Liver (tissue), 9 donors: ENCODE data around the gene POLDIP2. TPM values are rescaled to one million over a fixed set of nuclear protein-coding genes. Genes with fewer than 3 reads are reported as not detected.

Experiments
- DNase-seq: peaks from one replicate; pipeline ENCODE4 v3.0.0-alpha.2; 2017; ENCODE audit warnings: low spot score
- H3K27ac ChIP-seq, 2 donors: one replicate each; pipeline ENCODE4 v1.7.0; 2013; ENCODE audit warnings: inconsistent platforms in 2 of 2, low read length in 2 of 2, control low read depth in 1 of 2, low read depth in 1 of 2, mild to moderate bottlenecking in 1 of 2
- H3K27me3 ChIP-seq, 4 donors: one replicate each; pipeline versions ENCODE4 v1.6.1 to v1.7.0; 2013; ENCODE audit warnings: low read length in 3 of 4, inconsistent platforms in 1 of 4, mild to moderate bottlenecking in 1 of 4, moderate library complexity in 1 of 4; ENCODE audit not compliant: control insufficient read depth in 4 of 4, insufficient read depth in 4 of 4
- H3K36me3 ChIP-seq, 4 donors: one replicate each; pipeline versions ENCODE4 v1.6.1 to v1.7.0; 2013; ENCODE audit warnings: low read length in 3 of 4, mild to moderate bottlenecking in 3 of 4, low read depth in 1 of 4, moderate library complexity in 1 of 4; ENCODE audit not compliant: control insufficient read depth in 4 of 4, insufficient read depth in 3 of 4
- H3K4me1 ChIP-seq, 4 donors: one replicate each; pipeline versions ENCODE4 v1.6.1 to v1.7.0; 2013; ENCODE audit warnings: low read length in 3 of 4, mild to moderate bottlenecking in 3 of 4, moderate library complexity in 1 of 4; ENCODE audit not compliant: control insufficient read depth in 4 of 4, insufficient read depth in 4 of 4
- H3K4me3 ChIP-seq, 3 donors: one replicate each; pipeline versions ENCODE4 v1.6.1 to v1.7.0; 2013; ENCODE audit warnings: low read length in 3 of 3, control low read depth in 1 of 3, low read depth in 1 of 3, mild to moderate bottlenecking in 1 of 3
- H3K9ac ChIP-seq, 2 donors: one replicate each; pipeline ENCODE4 v1.7.0; 2013; ENCODE audit warnings: low read length in 2 of 2, mild to moderate bottlenecking in 2 of 2, moderate library complexity in 2 of 2, control low read depth in 1 of 2, low read depth in 1 of 2
- H3K9me3 ChIP-seq, 4 donors: one replicate each; pipeline versions ENCODE4 v1.6.1 to v1.7.0; 2013; ENCODE audit warnings: low read length in 3 of 4; ENCODE audit not compliant: control insufficient read depth in 4 of 4
- ATF3 ChIP-seq: IDR thresholded peaks from 2 replicates; pipeline ENCODE4 v1.6.1; 2016; ENCODE audit warnings: antibody characterized with exemption
- CTCF ChIP-seq: fragments of 150-350 bp; IDR thresholded peaks from 2 replicates; pipeline ENCODE4 v1.5.1; 2017; ENCODE audit warnings: improper control_type of control experiment, low read depth, low read length; ENCODE audit not compliant: missing input control
- FOXA1 ChIP-seq: IDR thresholded peaks from 2 replicates; pipeline ENCODE4 v1.6.1; 2016; ENCODE audit warnings: antibody characterized with exemption
- FOXA2 ChIP-seq: IDR thresholded peaks from 2 replicates; pipeline ENCODE4 v1.6.1; 2016; ENCODE audit warnings: antibody characterized with exemption
- GABPA ChIP-seq, 2 donors: IDR thresholded peaks in 1 of 2; conservative IDR thresholded peaks in 1 of 2; 2 replicates each; pipeline ENCODE4 v1.6.1; 2016; ENCODE audit warnings: antibody characterized with exemption in 2 of 2, mild to moderate bottlenecking in 1 of 2, moderate library complexity in 1 of 2
- HNF4A ChIP-seq, 2 donors: conservative IDR thresholded peaks; 2 replicates each; pipeline ENCODE4 v1.6.1; 2016; ENCODE audit warnings: antibody characterized with exemption in 2 of 2, mild to moderate bottlenecking in 2 of 2
- HNF4G ChIP-seq: IDR thresholded peaks from 2 replicates; pipeline ENCODE4 v1.6.1; 2016; ENCODE audit warnings: antibody characterized with exemption
- JUND ChIP-seq, 2 donors: IDR thresholded peaks; 2 replicates each; pipeline ENCODE4 v1.6.1; 2016; ENCODE audit warnings: antibody characterized with exemption in 2 of 2
- MAX ChIP-seq: IDR thresholded peaks from 2 replicates; pipeline ENCODE4 v1.6.1; 2016; ENCODE audit warnings: antibody characterized with exemption
- NR2F2 ChIP-seq: IDR thresholded peaks from 2 replicates; pipeline ENCODE4 v1.6.1; 2016; ENCODE audit warnings: antibody characterized with exemption
- RAD21 ChIP-seq, 2 donors: IDR thresholded peaks; 2 replicates each; pipeline ENCODE4 v1.6.1; 2016; ENCODE audit warnings: antibody characterized with exemption in 2 of 2, mild to moderate bottlenecking in 2 of 2
- REST ChIP-seq: IDR thresholded peaks from 2 replicates; pipeline ENCODE4 v1.6.1; 2016; ENCODE audit warnings: antibody characterized with exemption, mild to moderate bottlenecking
- RXRA ChIP-seq, 2 donors: IDR thresholded peaks; 2 replicates each; pipeline ENCODE4 v1.6.1; 2017 to 2018; ENCODE audit warnings: antibody characterized with exemption in 2 of 2, mild to moderate bottlenecking in 1 of 2
- TAF1 ChIP-seq: conservative IDR thresholded peaks from 2 replicates; pipeline ENCODE4 v1.6.1; 2016; ENCODE audit warnings: antibody characterized with exemption, mild to moderate bottlenecking
- YY1 ChIP-seq: IDR thresholded peaks from 2 replicates; pipeline ENCODE4 v1.6.1; 2016; ENCODE audit warnings: antibody characterized with exemption, mild to moderate bottlenecking
- ZBTB33 ChIP-seq: IDR thresholded peaks from 2 replicates; pipeline ENCODE4 v1.6.1; 2016; ENCODE audit warnings: antibody characterized with exemption
- WGBS: extraction: QIAGEN DNeasy Blood & Tissue Kit; methylation state at CpG from one replicate; pipeline ENCODE4 v1.1.7; 2013; 5-methylcytosine and 5-hydroxymethylcytosine counted together
- polyA plus RNA-seq, 2 donors: library from polyadenylated mRNA; stranded (reverse) in 1 of 2; unstranded in 1 of 2; fragments of 200-250 nt in 1 of 2; fragments of >200 nt in 1 of 2; fragmentation: Nextera tagmentation in 1 of 2; extraction: Ambion mirVana in 1 of 2; gene quantifications; one replicate each; pipeline versions ENCODE4 v1.2.1 to v1.2.3, GENCODE V29; 2013 to 2015
- total RNA-seq, 2 donors: library from RNA; depleted of rRNA; stranded (reverse); fragments of >200 nt; gene quantifications; one replicate each; pipeline ENCODE4 v1.2.3, GENCODE V29; 2014
- donor health status: healthy.
- donor health status: healthy.
- donor health status: healthy.
- donor health status: healthy.
- donor health status: healthy.

The POLDIP2 gene
- total and polyA plus RNA-seq, 4 donors, result 65.5 to 150 (median 104) TPM

GRCh38 chr17:28327709-28328108 lies 29.6 kb downstream of the POLDIP2 start:
- TF ChIP-seq ATF3 (no peak), REST (no peak), FOXA1 (no peak), NR2F2 (no peak), MAX (no peak), GABPA (IDR thresholded peaks at IDR 0.05 in 1 of 2, conservative IDR thresholded peaks at IDR 0.05 in 1 of 2) (no peak), FOXA2 (no peak), HNF4G (no peak), JUND (IDR thresholded peaks at IDR 0.05) (no peak), TAF1 (no peak), ZBTB33 (no peak), HNF4A (conservative IDR thresholded peaks at IDR 0.05) (no peak), CTCF (no peak), RXRA (IDR thresholded peaks at IDR 0.05) (no peak), YY1 (no peak), RAD21 (IDR thresholded peaks at IDR 0.05) (no peak)
- H3K9ac ChIP-seq, result no peak overlapping the region

More at GRCh38 chr17:28327709-28328108, 29.6 kb downstream of the POLDIP2 start:
- H3K4me1 ChIP-seq, result peaks cover 5 to 22% (median 20%) of the 10 kb centered on the region in 4 donors
- H3K27ac ChIP-seq, result no peak overlapping the region
- H3K9me3 ChIP-seq, result no peaks in the 10 kb centered on the region
- 80% methylated on average over 3 of the region's 3 CpGs for WGBS
- no peaks in the 10 kb centered on the region for H3K27me3 ChIP-seq
- no peak overlapping the region for H3K4me3 ChIP-seq
- DNase-seq, result peak; percentile 1
- H3K36me3 ChIP-seq, result peaks cover 0 to 35% (median 13%) of the 10 kb centered on the region in 4 donors
